UCSD-AML1 (cell line): Measurements from ENCODE around the gene KLHL40.

Experiments used
- DNase-seq: peaks from one replicate; lab custom pipeline; 2025; ENCODE audit not compliant: unreplicated experiment; lab: John Stamatoyannopoulos, UW

KLHL40 gene

GRCh38 chr3:42702066-42702951 lies 17.0 kb downstream of the KLHL40 start, which contains the start of gene HHATL:
HHATL (minus strand) TSS chr3:42702798; CDS start chr3:42700826, 1,972 bp downstream.
- DNase-seq: no peak

GRCh38 chr3:42702982-42703694 lies 17.8 kb downstream of the KLHL40 start:
- DNase-seq: no peak

- no peak for DNase-seq
Observed at GRCh38 chr3:42703695-42704025, 18.3 kb downstream of the KLHL40 start.

GRCh38 chr3:42704136-42704841 lies 19.0 kb downstream of the KLHL40 start:
- no peak for DNase-seq

GRCh38 chr3:42705058-42705767 lies 19.9 kb downstream of the KLHL40 start:
- no peak for DNase-seq

- DNase-seq: no peak
Observed at GRCh38 chr3:42705962-42706585, 20.7 kb downstream of the KLHL40 start.

GRCh38 chr3:42706721-42707619 lies 21.6 kb downstream of the KLHL40 start:
- no peak for DNase-seq

- DNase-seq: no peak
Observed at GRCh38 chr3:42707620-42708355, 22.5 kb downstream of the KLHL40 start.

- DNase-seq: no peak
Observed at GRCh38 chr3:42708611-42709151, 23.3 kb downstream of the KLHL40 start.

GRCh38 chr3:42709621-42710020 lies 24.3 kb downstream of the KLHL40 start:
- no peak for DNase-seq

GRCh38 chr3:42710323-42711021 lies 25.1 kb downstream of the KLHL40 start:
- DNase-seq: no peak

- no peak for DNase-seq
Observed at GRCh38 chr3:42711491-42712343, 26.4 kb downstream of the KLHL40 start.

GRCh38 chr3:42712344-42712648 lies 27.0 kb downstream of the KLHL40 start:
- DNase-seq: no peak

GRCh38 chr3:42712688-42713372 lies 27.5 kb downstream of the KLHL40 start:
- no peak for DNase-seq

- DNase-seq: no peak
Observed at GRCh38 chr3:42713747-42714146, 28.4 kb downstream of the KLHL40 start.

GRCh38 chr3:42714171-42714852 lies 29.0 kb downstream of the KLHL40 start:
- no peak for DNase-seq
